SK-N-MC (cell line): ENCODE results near the gene PKN3.

Experiments used
- EZH2 ChIP-seq: fragments of 200-600 bp; sonication (generic); IDR thresholded peaks from one replicate; pipeline ENCODE4 v1.6.1; 2017; ENCODE audit warnings: antibody characterized with exemption
- FOXP2 ChIP-seq: optimal IDR thresholded peaks from 2 replicates; pipeline ENCODE3; 2011; ENCODE audit warnings: mild to moderate bottlenecking, moderate library complexity; ENCODE audit not compliant: insufficient read depth; ENCODE audit errors: extremely low read length, control extremely low read depth
- POLR2AphosphoS5 ChIP-seq: IDR thresholded peaks from 2 replicates; pipeline ENCODE4 v1.6.1; 2012; ENCODE audit warnings: mild to moderate bottlenecking, low read depth, low read length, borderline replicate concordance

GRCh38 chr9:128742401-128742800 lies 40.1 kb downstream of the PKN3 start:
- TF ChIP-seq POLR2AphosphoS5, result no peak
- TF ChIP-seq EZH2, result no peak
- TF ChIP-seq FOXP2, result no peak
